Esophagus squamous epithelium (tissue), 5 donors: Measurements from ENCODE around the gene ELFN2. TPM values are rescaled to one million over a fixed set of nuclear protein-coding genes. Genes with fewer than 3 reads are reported as not detected.
"Not testable (repeated sequence)": the region's sequence is repeated elsewhere in the genome, so short reads cannot be mapped to it uniquely, and the experiment has no call there.

Experiments used
- DNase-seq: peaks from one replicate; lab custom pipeline; 2025; lab: John Stamatoyannopoulos, UW
- H3K27ac ChIP-seq, 4 donors: fragments of 200-600 bp; sonication (generic); one replicate each; pipeline ENCODE4 v1.5.1; 2016 to 2019; ENCODE audit warnings: mild to moderate bottlenecking in 1 of 4
- H3K27me3 ChIP-seq, 4 donors: fragments of 200-600 bp; sonication (generic); 1 replicate in 3 of 4; 2 replicates in 1 of 4; pipeline versions ENCODE4 v1.5.1 to v1.6.0; 2017 to 2021; ENCODE audit warnings: antibody characterized with exemption in 1 of 4
- H3K36me3 ChIP-seq, 3 donors: fragments of 200-600 bp; sonication (generic); one replicate each; pipeline ENCODE4 v1.5.1; 2016 to 2019
- H3K4me1 ChIP-seq, 3 donors: fragments of 200-600 bp; sonication (generic); one replicate each; pipeline ENCODE4 v1.5.1; 2017 to 2019
- H3K4me3 ChIP-seq, 4 donors: fragments of 200-600 bp; sonication (generic); 1 replicate in 3 of 4; 2 replicates in 1 of 4; pipeline ENCODE4 v1.5.1; 2016 to 2019; ENCODE audit warnings: mild to moderate bottlenecking in 2 of 4, moderate library complexity in 1 of 4
- H3K9me3 ChIP-seq, 3 donors: fragments of 200-600 bp; sonication (generic); one replicate each; pipeline ENCODE4 v1.5.1; 2016 to 2019
- POLR2A ChIP-seq, 4 donors: fragments of 450-650 bp; IDR thresholded peaks; one replicate each; pipeline ENCODE4 v1.6.1; 2017; ENCODE audit warnings: antibody characterized with exemption in 4 of 4, mild to moderate bottlenecking in 4 of 4, moderate library complexity in 3 of 4
- WGBS, 2 donors: methylation state at CpG; one replicate each; pipeline ENCODE4 v1.1.5; 2018; 5-methylcytosine and 5-hydroxymethylcytosine counted together
- intact Hi-C: fragments of 100-400 bp; cut with DNase I; formaldehyde crosslinking; loops from one replicate; pipeline ENCODE4 v1.15.0; 2022
- total RNA-seq, 4 donors: library from RNA; depleted of rRNA; stranded (reverse); fragments of >200 nt; gene quantifications; one replicate each; pipeline ENCODE4 v1.1.0, GENCODE V29; 2016
- TF ChIP-seq, protein P1 (sequence below), 6 experiments: fragments of 450-650 bp in 4 of 6; fragments of 200-600 bp in 2 of 6; sonication (generic) in 2 of 6; IDR thresholded peaks; one replicate each; pipeline ENCODE4 v1.5.1; 2016 to 2019; ENCODE audit warnings: antibody characterized with exemption in 6 of 6, mild to moderate bottlenecking in 4 of 6, moderate library complexity in 4 of 6
- donor health status: DM: yes; HTN: yes; CAD: no.

The ELFN2 gene
- total RNA-seq, 4 donors from 2014 or later: not detected

DNA sequence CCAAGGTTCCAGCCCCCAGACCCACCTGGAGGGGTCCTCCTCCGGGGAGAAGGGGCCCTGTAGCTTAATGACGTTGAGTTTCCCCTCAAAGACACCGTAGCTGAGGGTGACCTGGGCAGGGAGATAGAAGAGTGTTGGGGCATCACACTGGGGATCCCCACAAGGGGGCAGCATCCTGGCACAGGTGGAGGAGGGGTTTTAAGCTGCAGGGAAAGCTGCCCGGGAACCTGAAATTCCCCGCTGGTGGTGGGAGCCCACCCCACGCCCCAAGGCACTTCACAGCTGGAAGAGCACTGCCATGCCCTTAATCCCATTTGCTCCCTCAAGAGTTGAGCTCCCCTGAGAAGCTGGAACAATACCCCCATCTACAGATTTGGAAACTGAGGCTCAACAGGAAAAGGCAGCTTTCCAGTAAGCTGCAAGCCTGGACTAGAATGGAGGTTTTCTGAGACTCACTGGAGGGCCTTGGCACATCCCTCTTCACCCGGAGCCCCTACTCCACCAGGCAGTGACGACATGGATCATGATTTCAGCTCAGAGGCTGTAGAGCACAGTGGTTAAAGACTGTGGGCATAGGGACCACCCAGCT, 45.2 kb upstream of the ELFN2 start:
- H3K4me3 ChIP-seq: no peak overlapping the region
- peaks cover 0 to 65% (median 3%) of the 10 kb centered on the region in 4 donors for H3K27me3 ChIP-seq
- H3K27ac ChIP-seq: no peak overlapping the region
- TF ChIP-seq, protein P1, sequence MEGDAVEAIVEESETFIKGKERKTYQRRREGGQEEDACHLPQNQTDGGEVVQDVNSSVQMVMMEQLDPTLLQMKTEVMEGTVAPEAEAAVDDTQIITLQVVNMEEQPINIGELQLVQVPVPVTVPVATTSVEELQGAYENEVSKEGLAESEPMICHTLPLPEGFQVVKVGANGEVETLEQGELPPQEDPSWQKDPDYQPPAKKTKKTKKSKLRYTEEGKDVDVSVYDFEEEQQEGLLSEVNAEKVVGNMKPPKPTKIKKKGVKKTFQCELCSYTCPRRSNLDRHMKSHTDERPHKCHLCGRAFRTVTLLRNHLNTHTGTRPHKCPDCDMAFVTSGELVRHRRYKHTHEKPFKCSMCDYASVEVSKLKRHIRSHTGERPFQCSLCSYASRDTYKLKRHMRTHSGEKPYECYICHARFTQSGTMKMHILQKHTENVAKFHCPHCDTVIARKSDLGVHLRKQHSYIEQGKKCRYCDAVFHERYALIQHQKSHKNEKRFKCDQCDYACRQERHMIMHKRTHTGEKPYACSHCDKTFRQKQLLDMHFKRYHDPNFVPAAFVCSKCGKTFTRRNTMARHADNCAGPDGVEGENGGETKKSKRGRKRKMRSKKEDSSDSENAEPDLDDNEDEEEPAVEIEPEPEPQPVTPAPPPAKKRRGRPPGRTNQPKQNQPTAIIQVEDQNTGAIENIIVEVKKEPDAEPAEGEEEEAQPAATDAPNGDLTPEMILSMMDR (IDR thresholded peaks at IDR 0.05): peak in 5 of 6 experiments; percentile 27 to 53 (median 32)
- no peak for TF ChIP-seq POLR2A (IDR thresholded peaks at IDR 0.05)
- DNase-seq: no peak
- peaks cover 0 to 15% (median 0%) of the 10 kb centered on the region in 3 donors for H3K36me3 ChIP-seq
- intact Hi-C loops: no loop called here
- H3K4me1 ChIP-seq: no peaks in the 10 kb centered on the region
- WGBS, 2 donors: 56% methylated on average over 4 of the region's 8 CpGs; no CpG with 5 or more reads in 1 of the 2 donors
- no peaks in the 10 kb centered on the region for H3K9me3 ChIP-seq

DNA sequence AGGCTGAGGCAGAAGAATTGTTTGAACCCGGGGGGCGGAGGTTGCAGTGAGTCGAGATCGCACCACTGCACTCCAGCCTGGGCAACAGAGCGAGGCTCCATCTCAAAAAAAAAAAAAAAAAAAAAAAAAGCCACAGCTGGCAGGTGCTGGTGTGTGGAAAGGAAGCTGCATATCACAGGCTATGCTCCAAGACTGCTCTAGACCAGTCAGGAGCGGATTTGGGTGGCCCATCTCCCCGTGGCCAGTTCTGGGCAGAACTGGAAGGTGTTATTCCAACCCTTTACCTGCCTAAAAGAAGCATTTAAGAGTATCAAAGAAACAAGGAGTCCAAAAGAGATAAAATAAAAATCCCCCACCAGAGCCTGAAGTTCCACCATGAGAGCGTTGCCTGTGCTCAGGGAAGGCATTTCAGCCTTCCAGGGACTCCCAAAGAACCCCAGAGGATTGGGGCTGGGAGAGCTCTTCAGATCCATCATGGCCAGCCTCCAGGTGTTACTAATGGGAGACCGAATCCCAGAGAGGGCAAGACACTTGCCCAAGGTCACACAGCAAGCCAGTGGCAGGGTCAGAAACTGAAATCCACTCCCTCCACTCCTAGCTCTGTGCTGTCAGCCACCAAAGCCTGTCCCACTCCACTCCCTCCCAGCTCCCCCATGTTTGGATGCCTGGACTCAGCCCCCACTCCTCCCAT, 44.6 kb upstream of the ELFN2 start:
- TF ChIP-seq, protein P1 (IDR thresholded peaks at IDR 0.05): no peak
- TF ChIP-seq POLR2A (IDR thresholded peaks at IDR 0.05): no peak
- H3K9me3 ChIP-seq: no peaks in the 10 kb centered on the region
- no peak for DNase-seq
- H3K4me3 ChIP-seq: no peak overlapping the region
- no peak overlapping the region for H3K27ac ChIP-seq
- peaks cover 0 to 65% (median 3%) of the 10 kb centered on the region in 4 donors for H3K27me3 ChIP-seq
- 71 to 87% methylated on average over 5 to 7 of the region's 9 CpGs for WGBS, 2 donors
- intact Hi-C loops: no loop called here
- H3K4me1 ChIP-seq: no peaks in the 10 kb centered on the region
- peaks cover 0 to 15% (median 0%) of the 10 kb centered on the region in 3 donors for H3K36me3 ChIP-seq

DNA sequence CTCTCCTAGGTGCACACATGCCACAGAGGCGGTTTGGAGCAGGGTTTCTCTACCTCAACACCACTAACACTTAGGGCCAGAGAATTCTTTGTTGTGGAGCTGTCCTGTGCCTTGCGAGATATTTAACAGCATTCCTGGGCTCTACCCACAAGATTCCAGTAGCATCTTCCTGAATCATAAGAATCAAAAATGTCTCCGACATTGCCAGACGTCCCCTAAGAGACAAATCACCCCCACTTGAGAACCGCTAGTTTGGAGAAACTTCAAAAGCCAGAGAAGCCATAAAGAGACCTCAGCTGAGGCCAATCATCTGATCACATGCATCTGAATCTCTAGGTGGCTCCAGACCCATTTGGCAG, 42.8 kb upstream of the ELFN2 start:
- no peaks in the 10 kb centered on the region for H3K9me3 ChIP-seq
- H3K4me3 ChIP-seq: no peak overlapping the region
- no peak for DNase-seq
- H3K27me3 ChIP-seq: peaks cover 0 to 69% (median 3%) of the 10 kb centered on the region in 4 donors
- WGBS, 2 donors: 83 to 86% methylated on average over 5 of the region's 5 CpGs
- intact Hi-C loops: no loop called here
- TF ChIP-seq, protein P1 (IDR thresholded peaks at IDR 0.05): no peak
- no peak for TF ChIP-seq POLR2A (IDR thresholded peaks at IDR 0.05)
- no peaks in the 10 kb centered on the region for H3K4me1 ChIP-seq
- H3K36me3 ChIP-seq: peaks cover 0 to 6% (median 0%) of the 10 kb centered on the region in 3 donors
- no peak overlapping the region for H3K27ac ChIP-seq

DNA sequence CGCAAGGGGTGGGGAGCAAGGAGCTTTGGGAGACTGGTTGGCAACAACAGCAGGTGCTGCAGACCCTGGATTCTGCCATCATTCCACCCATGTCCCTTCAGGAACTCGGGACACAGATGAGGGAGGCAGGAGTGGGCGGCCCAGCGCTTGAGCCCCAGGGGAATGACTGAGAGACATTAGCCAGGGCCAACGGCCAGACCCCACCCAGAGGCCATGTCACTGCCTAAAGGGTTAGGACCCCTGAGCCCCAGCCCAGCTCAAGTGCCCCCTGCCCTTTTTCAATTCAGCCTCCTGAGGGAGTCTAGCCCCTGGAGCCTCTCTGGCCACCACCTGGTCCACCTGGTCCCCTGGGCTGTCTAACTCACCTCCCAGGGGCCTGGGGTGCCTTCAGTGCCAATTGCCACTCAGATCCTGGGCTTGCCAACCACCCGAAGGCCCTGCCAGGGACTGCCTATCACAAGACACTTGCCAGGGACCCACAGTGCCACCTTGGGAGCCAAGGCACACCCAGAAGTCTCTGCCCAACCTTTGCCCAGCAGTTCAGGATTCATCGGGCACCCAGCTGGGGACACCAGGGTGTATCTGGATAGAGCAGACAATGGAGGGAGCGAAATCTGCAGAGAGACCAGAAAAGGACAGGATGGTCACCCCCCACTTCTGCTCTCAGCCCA, 42.3 kb upstream of the ELFN2 start:
- DNase-seq: no peak

DNA sequence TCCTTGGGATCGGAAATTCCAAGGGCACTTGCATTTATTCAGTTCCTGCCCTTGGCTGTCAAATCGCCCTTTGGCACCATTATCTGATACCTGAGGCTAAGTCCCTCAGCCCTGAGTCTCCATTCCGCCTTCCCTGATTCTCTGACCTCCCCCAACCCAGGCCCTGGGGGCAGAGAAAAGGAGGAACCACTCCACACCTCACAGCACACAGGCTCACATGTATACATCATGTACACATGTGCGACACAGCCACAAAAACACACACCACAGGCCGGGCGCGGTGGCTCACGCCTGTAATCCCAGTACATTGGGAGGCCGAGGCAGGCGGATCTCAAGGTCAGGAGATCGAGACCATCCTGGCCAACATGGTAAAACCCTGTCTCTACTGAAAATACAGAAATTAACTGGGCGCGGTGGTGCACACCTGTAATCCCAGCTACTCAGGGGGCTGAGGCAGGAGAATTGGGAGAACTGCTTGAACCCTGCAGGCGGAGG, 41.0 kb upstream of the ELFN2 start:
- peaks cover 0 to 67% (median 3%) of the 10 kb centered on the region in 4 donors for H3K27me3 ChIP-seq
- H3K9me3 ChIP-seq, H3K36me3 ChIP-seq, H3K4me3 ChIP-seq, intact Hi-C loops, H3K27ac ChIP-seq, H3K4me1 ChIP-seq, DNase-seq: not testable (repeated sequence)
- WGBS, 2 donors: 73 to 92% methylated on average over 2 to 8 of the region's 14 CpGs

More for the DNA sequence above, 42.3 kb upstream of the ELFN2 start:
- Histone ChIP-seq H3K36me3 (peaks cover 0 to 4% (median 0%) of the 10 kb centered on the region in 3 donors), H3K4me1 (no peaks in the 10 kb centered on the region), H3K9me3 (no peaks in the 10 kb centered on the region), H3K27me3 (peaks cover 0 to 71% (median 3%) of the 10 kb centered on the region in 4 donors), H3K4me3 (no peak overlapping the region), H3K27ac (no peak overlapping the region)
- 70 to 93% methylated on average over 2 to 3 of the region's 8 CpGs for WGBS, 2 donors
- intact Hi-C loops: no loop called here
- TF ChIP-seq, protein P1 (IDR thresholded peaks at IDR 0.05): no peak
- no peak for TF ChIP-seq POLR2A (IDR thresholded peaks at IDR 0.05)
